NCI-H446 (cell line): ENCODE measurements around the gene FBXW7.
A peak's percentile ranks its signal among the peaks of the same experiment; 100 is the strongest.

Experiments
- DNase-seq, 2 experiments: peaks; one replicate each; lab custom pipeline; 2025; lab: John Stamatoyannopoulos, UW

The FBXW7 gene

DNA sequence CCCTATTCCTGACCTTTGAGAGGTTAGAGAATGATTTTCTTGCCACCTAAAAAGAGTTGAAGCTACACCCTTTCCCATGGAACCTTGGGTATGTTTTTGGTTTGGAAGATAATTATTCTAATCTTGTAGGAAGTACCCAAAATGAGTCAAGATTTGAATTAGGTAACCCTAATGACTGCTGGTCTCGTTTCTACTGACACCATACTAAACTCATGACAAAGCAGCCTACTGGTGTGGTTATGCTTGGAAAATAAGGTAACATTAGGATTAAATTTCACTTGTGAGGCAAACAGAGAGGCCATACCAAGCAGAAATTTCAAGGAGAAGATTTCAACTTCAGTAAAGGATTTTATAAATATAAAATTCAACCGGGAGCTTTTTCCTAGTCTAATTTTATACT, 107.9 kb downstream of the FBXW7 start:
- no peak for DNase-seq

DNA sequence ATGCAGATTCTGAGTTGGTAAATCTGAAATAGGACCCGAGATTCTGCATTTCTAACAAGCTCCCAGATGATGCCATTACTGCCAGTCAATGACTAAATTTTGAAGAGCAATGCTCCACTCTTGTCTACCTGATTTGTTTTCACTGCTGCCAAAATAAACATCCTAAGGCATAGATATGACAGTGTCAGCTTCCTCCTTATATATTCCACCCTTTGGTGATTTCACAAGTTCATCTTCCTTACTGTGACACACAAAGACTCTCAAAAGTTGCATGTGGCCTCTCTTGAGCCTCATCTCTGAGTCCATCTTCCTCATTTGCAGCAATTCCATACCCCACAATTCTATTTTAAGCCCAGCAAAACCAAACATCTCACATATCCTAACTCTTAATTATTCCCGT, 110.9 kb downstream of the FBXW7 start:
- DNase-seq: no peak

DNA sequence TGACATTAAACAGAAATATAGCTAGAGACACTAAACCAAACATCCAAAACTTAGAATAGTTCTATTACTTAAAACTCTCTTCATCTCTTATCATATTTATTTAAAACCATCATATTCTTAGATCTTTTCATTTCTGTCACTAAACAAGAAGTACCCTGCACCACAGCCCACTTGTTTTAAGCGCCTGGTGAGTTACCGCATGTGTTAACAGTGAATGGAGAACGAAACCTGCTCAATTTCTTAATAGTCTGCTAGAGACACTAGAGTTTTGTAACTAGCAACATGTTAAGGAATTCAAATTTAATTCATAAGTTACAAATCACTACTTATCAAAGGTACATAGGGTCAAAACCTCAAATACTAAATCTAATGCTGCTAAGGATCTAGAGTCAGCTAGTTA, 111.5 kb downstream of the FBXW7 start:
- DNase-seq: no peak

DNA sequence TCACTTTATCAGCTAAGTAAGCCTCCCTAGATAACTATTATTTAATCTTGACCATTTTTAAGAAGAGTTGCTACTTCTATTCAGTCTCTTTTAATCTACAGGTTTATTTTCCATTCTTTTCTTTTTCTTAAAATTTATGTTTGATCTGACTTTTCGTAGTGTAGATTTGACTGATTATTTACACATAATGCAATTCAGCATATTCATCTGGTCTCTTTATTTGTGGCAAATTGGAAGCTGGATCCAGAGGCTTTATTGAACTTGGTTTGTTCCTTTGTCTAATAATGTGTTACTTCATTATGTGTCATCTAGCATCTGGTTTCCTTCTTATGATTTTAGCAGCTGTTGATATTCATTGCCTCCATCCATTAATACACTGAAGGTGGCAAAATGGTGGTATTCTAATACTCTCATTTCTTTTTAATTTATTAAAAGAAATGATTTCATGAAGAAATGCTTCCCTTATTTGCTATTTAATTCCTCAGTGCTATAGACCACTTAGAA, 113.0 kb downstream of the FBXW7 start:
- no peak for DNase-seq

DNA sequence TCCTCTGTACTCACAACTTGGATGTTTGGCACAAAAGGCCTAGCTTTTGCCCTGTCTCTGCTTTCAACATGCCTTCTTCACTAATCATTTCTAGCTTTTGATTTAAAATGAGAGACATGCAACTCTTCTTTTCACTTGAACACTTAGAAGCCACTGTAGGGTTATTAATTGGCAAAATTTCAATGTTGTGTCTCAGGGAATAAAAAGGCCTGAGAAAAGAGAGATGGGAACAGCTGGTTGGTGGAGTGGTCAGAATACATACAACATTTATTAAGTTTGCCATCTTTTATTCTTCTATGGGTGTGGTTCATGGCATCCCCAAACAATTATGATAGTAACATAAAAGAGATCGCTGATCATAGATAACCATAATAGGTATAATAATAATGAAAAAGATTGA, 114.3 kb downstream of the FBXW7 start:
- DNase-seq: no peak

DNA sequence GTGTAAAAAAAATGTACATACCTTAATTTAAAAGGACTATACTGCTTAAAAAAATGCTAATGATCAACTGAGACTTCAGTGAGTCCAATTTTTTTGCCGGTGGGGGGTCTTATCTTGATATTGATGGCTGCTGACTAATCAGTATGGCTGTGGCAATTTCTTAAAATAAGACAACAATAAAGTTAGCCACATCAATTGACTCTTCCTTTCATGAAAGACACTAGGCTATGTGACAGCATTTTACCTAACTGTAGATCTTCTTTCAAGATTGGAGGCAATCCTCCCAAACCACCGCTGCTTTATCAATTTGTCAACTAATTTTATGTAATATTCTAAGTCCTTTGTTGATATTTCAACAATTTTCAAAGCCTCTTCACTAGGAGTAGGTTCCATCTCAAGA, 116.1 kb downstream of the FBXW7 start:
- no peak for DNase-seq

DNA sequence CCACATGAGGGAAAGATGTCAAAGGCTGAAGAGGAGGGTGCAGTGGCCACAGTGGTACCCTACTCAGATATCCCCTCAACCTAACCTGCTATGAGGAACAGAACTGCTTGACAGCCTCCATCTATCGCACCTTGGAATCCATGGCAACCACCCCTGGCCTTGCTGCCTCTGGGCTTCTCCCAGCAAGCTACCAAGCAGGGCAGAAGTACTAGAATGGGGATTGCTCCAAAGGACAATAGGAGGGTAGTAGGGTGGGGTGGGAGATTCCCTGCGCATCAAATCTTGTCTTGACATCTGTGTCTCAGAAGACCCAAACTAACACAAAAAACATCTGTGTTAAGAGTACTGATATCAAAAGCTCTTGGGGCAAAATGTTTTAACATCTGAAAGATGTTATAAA, 118.2 kb downstream of the FBXW7 start:
- no peak for DNase-seq

DNA sequence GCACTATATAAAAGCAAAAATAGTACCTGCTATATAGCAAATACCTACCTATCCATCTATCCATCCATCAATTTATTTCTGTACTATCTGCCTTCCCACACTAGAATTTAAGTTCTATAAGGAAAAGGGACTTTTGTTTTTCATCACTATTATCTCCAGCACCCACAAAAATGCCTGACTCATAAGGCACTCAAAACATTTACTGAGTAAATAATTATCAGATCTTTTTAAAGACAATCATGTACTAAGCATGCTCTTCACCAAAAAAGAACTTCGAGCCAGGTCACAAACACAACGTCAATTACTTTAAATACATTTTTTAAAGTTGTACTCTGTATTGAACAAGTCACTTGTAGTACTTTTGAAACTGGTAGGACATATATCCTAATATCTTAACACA, 119.9 kb downstream of the FBXW7 start:
- DNase-seq: no peak

DNA sequence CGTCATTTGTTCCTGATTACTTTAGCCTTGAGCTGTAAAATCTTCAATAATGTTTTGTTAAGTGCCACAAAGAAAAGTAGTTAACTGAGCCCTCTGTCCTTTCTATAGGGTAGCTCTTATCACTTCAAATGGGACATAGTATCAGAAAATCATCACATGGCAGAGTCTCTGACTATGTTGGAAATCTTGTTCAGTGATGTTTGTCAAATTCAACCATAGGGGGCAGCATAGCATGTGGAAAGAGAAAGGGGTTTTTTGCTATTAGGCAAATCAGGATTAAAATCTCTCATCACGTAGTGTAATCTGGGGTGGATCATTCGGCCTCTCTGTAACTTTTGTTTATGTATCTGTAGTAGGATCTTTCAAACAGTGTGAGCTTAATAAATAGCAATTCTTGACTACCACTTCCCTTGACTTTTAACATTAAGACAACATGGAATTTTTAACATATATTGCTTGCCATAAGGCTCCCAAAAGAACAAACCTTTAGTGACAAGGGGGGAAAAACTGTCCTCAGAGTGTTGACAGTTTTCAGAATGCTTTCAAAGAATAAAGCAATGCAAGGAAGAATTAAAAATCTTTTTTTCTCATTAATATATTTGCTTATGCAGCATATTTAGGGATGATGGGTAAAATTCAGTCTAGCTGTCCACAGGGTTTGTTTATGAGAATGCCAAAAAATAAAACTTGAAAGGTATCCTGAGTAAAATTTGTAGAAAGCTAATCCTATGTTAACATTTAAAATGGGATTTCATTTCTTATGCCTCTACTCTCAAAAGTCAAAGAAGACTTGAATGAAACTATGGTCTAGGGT, 127.2 kb downstream of the FBXW7 start:
- peak in 1 of 2 experiments; percentile 35 for DNase-seq

DNA sequence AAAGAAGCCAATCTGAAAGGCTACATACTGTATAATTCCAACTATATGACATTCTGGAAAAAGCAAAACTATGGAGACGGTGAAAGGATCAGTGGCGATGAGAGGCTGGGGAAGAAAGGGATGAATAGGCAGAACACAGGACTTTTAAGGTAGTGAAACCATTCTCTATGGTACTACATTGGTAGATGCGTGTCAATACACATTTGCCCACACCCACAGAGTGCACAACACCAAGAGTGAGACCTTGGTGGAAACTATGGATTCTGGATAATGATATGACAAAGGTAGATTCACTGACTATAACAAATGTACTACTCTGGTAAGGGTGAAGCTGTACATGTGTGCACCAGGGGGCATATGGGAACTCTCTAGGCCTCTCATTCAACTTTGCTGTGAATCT, 134.5 kb downstream of the FBXW7 start:
- no peak for DNase-seq

DNA sequence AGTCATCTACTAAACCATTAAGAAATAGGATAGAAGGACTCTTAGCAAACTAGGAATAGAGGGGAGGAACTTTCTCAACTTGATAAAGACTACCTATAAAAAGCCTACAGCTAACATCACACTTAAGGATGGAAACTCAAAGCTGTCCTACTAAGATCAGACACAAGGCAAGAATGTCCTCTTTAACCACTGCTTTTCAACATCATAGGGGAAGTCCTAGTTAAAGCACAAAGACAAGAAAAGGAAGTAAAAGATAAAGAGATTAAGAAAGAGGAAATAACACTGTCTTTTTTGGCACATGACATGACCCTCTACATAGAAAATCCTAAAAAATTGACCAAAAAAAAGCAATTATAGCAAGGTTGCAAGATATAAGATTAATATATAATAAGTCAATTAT, 136.6 kb downstream of the FBXW7 start:
- DNase-seq: no peak

DNA sequence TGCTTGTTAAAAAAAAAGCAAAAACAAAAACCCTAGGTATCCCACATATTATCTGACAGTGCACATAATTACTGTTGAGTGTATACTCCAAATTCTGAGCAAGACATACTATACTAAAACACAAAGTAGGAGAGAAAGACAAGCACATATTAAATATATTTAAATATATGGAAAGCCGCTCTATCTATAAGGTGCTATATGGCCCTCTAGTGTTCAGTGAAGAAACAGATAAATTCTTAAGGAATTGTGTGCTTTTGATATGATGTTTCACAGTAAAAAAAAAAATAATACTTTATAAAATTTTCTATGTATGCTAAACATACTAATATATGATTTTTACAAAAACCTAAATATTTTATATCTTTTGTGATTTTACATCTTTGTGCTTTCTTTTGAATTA, 137.8 kb downstream of the FBXW7 start:
- DNase-seq: no peak

DNA sequence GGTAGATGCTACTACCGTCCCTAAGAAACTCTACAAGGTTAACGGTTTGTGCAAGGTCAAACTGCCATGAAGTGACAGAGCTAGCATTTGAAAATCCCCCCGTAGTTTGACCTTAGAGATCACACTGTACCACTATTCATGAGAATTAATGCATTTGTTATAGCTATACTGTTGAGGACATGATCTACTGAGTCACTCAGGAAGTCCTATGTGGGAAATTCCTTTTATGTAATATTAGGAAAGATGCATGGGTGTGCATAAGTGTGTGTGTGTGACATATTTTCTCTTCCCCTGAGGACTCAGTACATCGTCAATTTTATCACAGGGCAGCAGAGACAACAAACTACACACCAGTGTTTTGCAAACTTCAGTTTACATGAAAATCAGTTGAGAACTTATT, 141.1 kb downstream of the FBXW7 start:
- DNase-seq: no peak

DNA sequence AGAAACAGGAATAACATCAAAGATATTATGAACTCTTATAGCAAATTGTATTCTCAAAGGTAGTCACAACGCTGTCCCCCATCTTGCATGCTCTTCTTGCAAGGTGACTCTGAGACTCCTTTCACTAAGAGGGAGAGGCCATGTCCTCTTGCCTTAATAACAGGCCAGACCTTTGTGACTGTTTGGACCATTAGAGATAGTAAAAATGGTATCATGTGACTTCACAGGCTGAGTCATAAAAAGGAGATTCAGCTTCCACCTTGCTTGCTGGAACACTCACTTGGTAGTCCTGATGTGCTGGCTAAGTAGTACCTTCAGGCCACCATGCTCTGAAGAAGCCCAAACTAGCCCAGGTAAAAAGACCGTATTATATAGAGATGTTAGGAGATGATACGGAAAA, 143.8 kb downstream of the FBXW7 start:
- no peak for DNase-seq

DNA sequence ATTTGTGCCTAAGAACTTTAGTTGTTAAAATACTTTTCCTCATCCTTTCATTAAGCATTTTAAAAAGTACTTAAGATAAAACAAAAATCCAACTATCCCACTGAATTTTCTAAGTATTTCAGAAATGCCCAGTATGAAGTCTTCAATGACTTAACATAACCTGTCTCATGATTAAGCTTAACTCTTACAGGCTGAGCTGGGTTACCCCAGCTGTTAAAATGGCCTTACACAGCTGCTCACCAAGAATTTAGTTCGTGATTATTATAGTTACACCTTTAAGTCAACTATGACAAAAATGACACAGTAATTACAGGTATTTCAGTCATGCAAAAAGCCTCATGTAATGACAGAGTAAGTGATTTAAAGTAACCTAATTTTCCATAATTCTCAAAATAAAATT, 145.7 kb downstream of the FBXW7 start:
- no peak for DNase-seq

DNA sequence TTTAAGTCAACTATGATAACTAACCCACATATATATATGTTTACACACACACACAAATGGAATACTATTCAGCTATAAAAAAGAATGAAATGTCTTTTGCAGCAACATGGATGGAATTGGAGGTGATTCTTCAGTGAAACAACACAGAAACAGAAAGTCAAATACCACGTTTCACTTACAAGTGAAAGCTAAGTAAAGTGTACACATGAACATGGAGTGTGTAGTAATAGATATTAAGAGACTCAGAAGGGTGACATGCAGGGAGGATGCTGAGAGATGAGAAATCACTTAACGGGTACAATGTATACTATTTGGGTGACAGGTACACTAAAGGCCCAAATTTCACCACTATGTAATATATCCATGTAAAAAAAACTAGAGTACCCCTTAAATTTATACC, 146.5 kb downstream of the FBXW7 start:
- DNase-seq: no peak

DNA sequence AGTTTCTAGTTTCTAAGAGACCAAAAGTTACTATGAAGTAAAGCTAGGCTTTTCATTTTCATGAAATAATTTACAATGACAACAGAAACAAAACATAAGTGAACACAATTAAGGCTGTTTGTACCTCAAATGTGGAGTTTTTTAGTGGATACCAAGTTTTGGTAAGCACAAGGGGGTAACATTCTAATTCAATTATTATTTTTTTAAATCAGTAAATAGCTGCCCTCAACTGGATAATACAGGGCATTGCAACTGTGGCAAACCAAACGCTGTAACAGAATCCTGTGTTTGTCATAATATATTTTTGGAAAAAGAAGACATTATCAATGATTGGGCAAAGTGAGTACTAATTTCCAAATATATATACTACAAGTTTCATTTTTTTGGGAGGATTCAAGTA, 150.3 kb downstream of the FBXW7 start:
- peak in 1 of 2 experiments; percentile 4 for DNase-seq

DNA sequence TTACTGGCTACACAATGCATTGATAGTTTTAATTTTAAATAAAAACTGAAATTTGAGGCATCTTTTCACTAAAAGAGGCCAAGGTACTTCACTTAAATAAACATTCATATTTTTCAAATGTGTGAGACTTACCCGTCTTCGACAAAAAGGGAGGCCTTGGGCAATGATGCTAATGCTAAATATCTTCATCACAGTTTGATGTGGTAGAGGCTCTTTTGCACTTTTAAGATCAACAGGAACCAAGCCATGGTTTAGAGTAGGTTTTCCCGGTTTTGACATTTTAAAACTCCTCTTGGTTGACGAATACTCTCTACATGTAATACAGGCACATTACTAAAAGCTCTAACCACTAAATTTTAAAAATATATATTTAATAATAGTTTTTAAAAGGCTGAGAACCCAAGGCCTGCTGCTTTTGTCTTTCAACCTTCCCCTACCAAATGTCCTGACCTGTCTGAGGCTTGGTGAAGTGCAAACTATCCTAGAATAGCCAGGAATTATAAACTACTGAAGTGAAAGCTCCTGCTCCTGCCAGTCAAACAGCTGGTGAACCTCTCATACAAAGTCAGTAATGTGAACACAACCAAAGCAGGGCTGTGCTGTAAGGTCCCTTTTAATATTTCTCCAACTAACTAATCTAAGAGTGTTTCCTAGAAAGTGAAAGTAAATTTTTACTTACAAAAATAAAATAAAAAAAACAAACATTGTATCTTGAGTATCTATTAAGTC, 153.7 kb downstream of the FBXW7 start:
- DNase-seq: no peak

DNA sequence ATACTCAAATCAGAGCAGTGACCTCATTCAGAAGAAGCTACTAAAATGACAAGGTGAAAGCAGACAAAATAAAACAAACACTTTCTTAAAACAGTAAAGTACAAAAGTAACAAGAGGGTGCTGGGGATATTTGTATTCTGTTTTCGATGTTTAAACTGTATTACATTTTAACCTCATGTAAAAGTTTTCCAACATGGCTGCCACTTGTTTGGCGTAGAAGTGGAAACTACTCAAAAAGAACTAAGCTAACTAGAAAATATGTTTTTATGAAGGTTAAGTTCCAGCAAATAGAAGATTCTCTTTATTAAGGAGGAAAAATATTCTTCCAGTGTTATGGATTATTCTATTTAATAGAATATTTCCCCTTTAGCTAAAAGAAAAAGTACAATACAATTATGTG, 155.0 kb downstream of the FBXW7 start:
- no peak for DNase-seq

DNA sequence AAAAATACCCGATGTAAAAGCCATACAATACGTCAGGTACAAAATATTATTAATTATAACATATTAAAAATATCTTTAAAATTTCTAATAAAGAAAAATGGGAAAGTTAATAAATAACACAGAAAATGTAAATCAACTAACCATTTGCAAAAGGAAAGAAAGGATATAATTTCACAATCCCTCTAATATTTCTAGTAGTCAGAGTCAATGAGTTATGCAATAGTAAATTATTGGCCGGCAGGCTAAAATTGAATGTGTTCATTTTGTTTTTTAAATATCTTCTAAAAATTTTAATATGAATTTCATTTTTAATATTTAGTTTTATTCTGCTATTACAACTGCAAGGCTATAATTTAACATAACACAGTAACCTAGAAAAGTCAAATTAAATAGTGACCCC, 155.7 kb downstream of the FBXW7 start:
- DNase-seq: no peak

DNA sequence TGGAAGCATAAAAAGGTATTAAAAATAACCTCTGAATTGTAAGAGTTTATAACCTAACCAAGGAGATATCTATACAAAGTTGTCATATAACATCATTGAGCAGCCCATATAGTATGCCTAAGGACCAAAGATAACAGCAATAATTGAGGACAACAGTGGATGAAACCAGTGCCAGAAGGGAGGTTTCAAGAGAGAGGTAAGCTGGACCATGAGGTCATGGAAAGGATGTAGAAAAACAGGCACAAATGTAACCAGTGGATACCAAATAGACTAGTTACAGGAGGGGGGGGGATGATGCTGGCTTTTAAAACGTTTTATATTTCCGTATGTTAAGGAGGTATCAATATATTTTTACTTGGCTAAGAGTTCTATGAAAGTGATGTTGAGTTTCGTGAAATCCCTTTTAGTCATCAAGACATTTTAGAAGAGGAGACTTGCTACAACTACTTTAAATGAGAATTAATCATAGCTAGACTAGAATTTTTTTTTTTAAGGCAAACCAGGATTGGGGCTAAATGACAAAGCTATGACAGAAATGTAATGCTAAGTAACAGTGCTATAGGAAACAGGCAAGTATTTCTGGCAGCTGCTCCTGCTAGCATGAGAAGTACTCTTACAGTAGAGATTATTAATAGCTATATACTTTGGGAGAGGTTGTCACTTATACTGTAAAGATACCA, 161.1 kb downstream of the FBXW7 start:
- DNase-seq: no peak

DNA sequence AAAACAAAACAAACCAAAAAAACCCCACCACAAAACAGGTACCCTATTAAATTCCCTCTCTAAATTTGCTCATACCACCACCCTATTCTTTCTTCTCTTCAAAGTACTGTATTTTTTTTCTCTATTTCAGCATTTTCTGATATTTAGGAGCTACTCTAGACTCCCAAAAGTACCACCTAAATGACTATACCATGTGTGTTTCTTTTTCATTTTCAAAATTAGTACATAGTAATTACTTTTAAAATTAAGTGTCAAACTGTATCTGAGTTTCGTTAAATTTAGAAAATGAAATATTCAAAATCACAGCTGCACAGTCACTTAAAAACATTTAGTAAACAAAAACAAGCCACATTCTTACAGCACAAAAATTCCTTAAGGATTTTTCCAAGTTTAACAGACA, 161.7 kb downstream of the FBXW7 start:
- no peak for DNase-seq

DNA sequence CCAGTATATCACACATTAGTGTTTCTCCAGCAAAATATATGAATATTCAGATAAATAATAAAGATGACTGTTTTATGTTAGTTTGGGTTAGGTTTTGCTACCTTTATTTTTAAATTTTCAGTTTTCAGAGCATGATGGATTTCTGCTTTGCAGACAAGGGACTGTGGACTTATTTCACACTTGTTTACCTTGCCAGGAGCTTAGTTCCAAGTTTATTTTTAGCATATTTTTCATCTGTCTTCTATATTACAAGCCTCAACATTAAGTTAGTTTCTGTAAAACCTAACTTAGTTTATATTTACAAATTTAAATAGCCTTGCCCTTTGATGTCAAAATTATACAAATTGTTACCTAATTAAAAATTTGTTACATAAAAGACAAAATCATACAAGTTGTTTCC, 163.4 kb downstream of the FBXW7 start:
- no peak for DNase-seq
